Kidney (tissue), 14 donors: Measurements from ENCODE around the gene MRAP2. TPM values are rescaled to one million over a fixed set of nuclear protein-coding genes. Genes with fewer than 3 reads are reported as not detected.

Experiments
- DNase-seq, 5 donors: peaks; one replicate each; pipeline ENCODE4 v3.0.0-alpha.2; 2013 to 2020
- FAIRE-seq: peaks from 2 replicates; lab custom pipeline; 2012; peaks lifted over from hg19 to GRCh38; lab: Jason Lieb, UNC
- H3K27ac ChIP-seq, 2 donors: one replicate each; pipeline ENCODE4 v1.7.0; 2013; ENCODE audit warnings: low read depth in 2 of 2, low read length in 2 of 2, inconsistent platforms in 1 of 2
- H3K27me3 ChIP-seq: one replicate; pipeline ENCODE4 v1.7.1; 2013; ENCODE audit warnings: low read length, inconsistent platforms; ENCODE audit not compliant: control insufficient read depth, insufficient read depth
- H3K36me3 ChIP-seq, 3 donors: one replicate each; pipeline versions ENCODE4 v1.7.0 to v1.7.1; 2013; ENCODE audit warnings: low read length in 3 of 3, control low read depth in 1 of 3, inconsistent platforms in 1 of 3; ENCODE audit not compliant: insufficient read depth in 3 of 3, control insufficient read depth in 2 of 3
- H3K4me1 ChIP-seq, 3 donors: one replicate each; pipeline versions ENCODE4 v1.7.0 to v1.7.1; 2013; ENCODE audit warnings: low read length in 3 of 3, inconsistent platforms in 1 of 3, low read depth in 1 of 3; ENCODE audit not compliant: control insufficient read depth in 2 of 3, insufficient read depth in 2 of 3
- H3K4me3 ChIP-seq, 3 donors: one replicate each; pipeline versions ENCODE4 v1.7.0 to v1.8.1; 2013; ENCODE audit warnings: low read length in 3 of 3, control low read depth in 1 of 3, inconsistent platforms in 1 of 3
- H3K9ac ChIP-seq, 3 donors: one replicate each; pipeline versions ENCODE4 v1.7.0 to v1.7.1; 2013; ENCODE audit warnings: low read length in 3 of 3, control low read depth in 1 of 3, inconsistent platforms in 1 of 3
- H3K9me3 ChIP-seq, 3 donors: one replicate each; pipeline versions ENCODE4 v1.7.0 to v1.7.1; 2013; ENCODE audit warnings: low read length in 3 of 3, control low read depth in 1 of 3, inconsistent platforms in 1 of 3; ENCODE audit not compliant: control insufficient read depth in 2 of 3, insufficient read depth in 1 of 3
- CTCF ChIP-seq: IDR thresholded peaks from 3 replicates; pipeline ENCODE4 v1.5.1; 2012; ENCODE audit warnings: mild to moderate bottlenecking, moderate library complexity, borderline replicate concordance; ENCODE audit not compliant: insufficient read depth; ENCODE audit errors: extremely low read depth
- intact Hi-C: fragments of 100-400 bp; cut with DNase I; formaldehyde crosslinking; loops from one replicate; pipeline ENCODE4 v1.11.1; 2022
- polyA plus RNA-seq: library from polyadenylated mRNA; stranded (reverse); fragments of 350-450 nt; fragmentation: Illumina TruSeq; extraction: RNeasy Lipid Tissue Mini Kit (QIAGEN cat#74804); gene quantifications from one replicate; pipeline ENCODE4 v1.2.3, GENCODE V29; 2014; ENCODE audit warnings: low read depth, low replicate concordance; ENCODE audit not compliant: insufficient read depth
- total RNA-seq: library from RNA; stranded (reverse); fragmentation: NEBNext Ultra II Directional; extraction: Animal tissue kit (Norgen Biotek cat#: 25700); gene quantifications from one replicate; pipeline ENCODE4 v1.2.1, GENCODE V29; 2021
- donor health status: control.
- donor health status: control.
- donor health status: control.
- donor health status: control.
- donor health status: control.
- donor health status: DM: yes; HTN: yes; CAD: no.
- donor health status: Normal renal cell carcinoma (clear cell type).

Gene MRAP2
- total and polyA plus RNA-seq, 2 donors from 2014 or later = 4.2 to 5.0 TPM

- H3K9ac ChIP-seq = no peak overlapping the region
- no peak for FAIRE-seq
- no peaks in the 10 kb centered on the region for H3K27me3 ChIP-seq
- no peak overlapping the region for H3K4me3 ChIP-seq
- H3K9me3 ChIP-seq = no peaks in the 10 kb centered on the region
- DNase-seq = no peak
- no peaks in the 10 kb centered on the region for H3K4me1 ChIP-seq
- no peak for TF ChIP-seq CTCF
- intact Hi-C loops = no loop called here
- H3K36me3 ChIP-seq = no peaks in the 10 kb centered on the region
- no peak overlapping the region for H3K27ac ChIP-seq
These were observed 11.9 kb upstream of the MRAP2 start for GRCh38 chr6:84021625-84022024.

- Histone ChIP-seq H3K9me3 (no peaks in the 10 kb centered on the region), H3K9ac (no peak overlapping the region), H3K4me1 (peaks cover 0 to 3% (median 0%) of the 10 kb centered on the region in 3 donors), H3K36me3 (no peaks in the 10 kb centered on the region), H3K27me3 (no peaks in the 10 kb centered on the region), H3K4me3 (no peak overlapping the region), H3K27ac (no peak overlapping the region)
- intact Hi-C loops = no loop called here
- TF ChIP-seq CTCF = no peak
- no peak for DNase-seq
- no peak for FAIRE-seq
These were observed 6.8 kb upstream of the MRAP2 start for GRCh38 chr6:84026721-84027164.

- Histone ChIP-seq H3K9ac (no peak overlapping the region), H3K27me3 (no peaks in the 10 kb centered on the region), H3K27ac (peak overlapping the region in 1 of 2 donors; percentile 61), H3K9me3 (no peaks in the 10 kb centered on the region), H3K36me3 (no peaks in the 10 kb centered on the region), H3K4me3 (no peak overlapping the region), H3K4me1 (peaks cover 0 to 3% (median 0%) of the 10 kb centered on the region in 3 donors)
- no peak for TF ChIP-seq CTCF
- FAIRE-seq (no peak), DNase-seq (peak in 2 of 5 donors; percentile 30 to 78)
- intact Hi-C loops = no loop called here
These were observed 6.0 kb upstream of the MRAP2 start for GRCh38 chr6:84027340-84028181.
